Mesenchymal stem cell (in vitro differentiated cells and primary cell): ENCODE measurements around the gene RANBP17. TPM values are rescaled to one million over a fixed set of nuclear protein-coding genes. Genes with fewer than 3 reads are reported as not detected.

Source experiments
- DNase-seq: peaks from one replicate; pipeline ENCODE4 v3.0.0-alpha.2; 2013
- H2AFZ ChIP-seq: one replicate; pipeline ENCODE4 v1.6.1; 2013; ENCODE audit warnings: low read depth, mild to moderate bottlenecking, control low read depth, inconsistent platforms, low read length, moderate library complexity
- H2AK5ac ChIP-seq: 2 replicates; pipeline ENCODE4 v1.6.1; 2013; ENCODE audit warnings: low read length, moderate library complexity, mild to moderate bottlenecking, inconsistent platforms; ENCODE audit not compliant: severe bottlenecking
- H2BK120ac ChIP-seq: one replicate; pipeline ENCODE4 v1.6.1; 2013; ENCODE audit warnings: low read depth, mild to moderate bottlenecking, inconsistent platforms, low read length, moderate library complexity
- H2BK12ac ChIP-seq, 2 experiments: one replicate each; pipeline ENCODE4 v1.6.1; 2013; ENCODE audit warnings: inconsistent platforms in 2 of 2, low read length in 2 of 2, mild to moderate bottlenecking in 2 of 2, moderate library complexity in 2 of 2, control low read depth in 1 of 2
- H2BK15ac ChIP-seq: one replicate; pipeline ENCODE4 v1.6.1; 2013; ENCODE audit warnings: mild to moderate bottlenecking, low read depth, inconsistent platforms; ENCODE audit not compliant: poor library complexity, severe bottlenecking
- H2BK5ac ChIP-seq: 2 replicates; pipeline ENCODE4 v1.6.1; 2013; ENCODE audit warnings: low read depth, mild to moderate bottlenecking, low read length, control low read depth, inconsistent platforms; ENCODE audit not compliant: poor library complexity, severe bottlenecking
- H3K14ac ChIP-seq, 2 experiments: one replicate each; pipeline ENCODE4 v1.6.1; 2013; ENCODE audit warnings: inconsistent platforms in 2 of 2, low read length in 2 of 2, control low read depth in 1 of 2, mild to moderate bottlenecking in 1 of 2, moderate library complexity in 1 of 2
- H3K18ac ChIP-seq, 2 experiments: one replicate each; pipeline ENCODE4 v1.6.1; 2013; ENCODE audit warnings: inconsistent platforms in 2 of 2, low read length in 2 of 2, control low read depth in 1 of 2, low read depth in 1 of 2, mild to moderate bottlenecking in 1 of 2
- H3K23ac ChIP-seq, 2 experiments: one replicate each; pipeline ENCODE4 v1.6.1; 2013; ENCODE audit warnings: inconsistent platforms in 2 of 2, low read length in 2 of 2, mild to moderate bottlenecking in 2 of 2, moderate library complexity in 2 of 2, control low read depth in 1 of 2
- H3K27ac ChIP-seq: 2 replicates; pipeline ENCODE4 v1.5.1; 2013; ENCODE audit warnings: mild to moderate bottlenecking, moderate library complexity, low read length, control low read depth, inconsistent platforms; ENCODE audit not compliant: poor library complexity, severe bottlenecking
- H3K27me3 ChIP-seq, 2 experiments: 2 replicates each; pipeline versions ENCODE4 v1.6.1 to v1.7.0; 2013; ENCODE audit warnings: low read length in 2 of 2, mild to moderate bottlenecking in 2 of 2, moderate library complexity in 2 of 2, control low read depth in 1 of 2, inconsistent platforms in 1 of 2; ENCODE audit not compliant: control insufficient read depth in 1 of 2, insufficient read depth in 1 of 2
- H3K36me3 ChIP-seq, 2 experiments: 2 replicates each; pipeline versions ENCODE4 v1.6.1 to v1.7.0; 2013; ENCODE audit warnings: low read length in 2 of 2, control low read depth in 1 of 2, inconsistent platforms in 1 of 2, low read depth in 1 of 2, mild to moderate bottlenecking in 1 of 2; ENCODE audit not compliant: insufficient read depth in 2 of 2, control insufficient read depth in 1 of 2
- H3K4ac ChIP-seq, 2 experiments: one replicate each; pipeline ENCODE4 v1.6.1; 2013; ENCODE audit warnings: inconsistent platforms in 2 of 2, low read length in 2 of 2, mild to moderate bottlenecking in 2 of 2, moderate library complexity in 2 of 2, control low read depth in 1 of 2, low read depth in 1 of 2
- H3K4me1 ChIP-seq: 2 replicates; pipeline ENCODE4 v1.6.1; 2013; ENCODE audit warnings: low read depth, low read length, control low read depth; ENCODE audit not compliant: control insufficient read depth, insufficient read depth
- H3K4me2 ChIP-seq: 2 replicates; pipeline ENCODE4 v1.6.1; 2013; ENCODE audit warnings: low read length, mild to moderate bottlenecking, inconsistent platforms; ENCODE audit not compliant: poor library complexity, severe bottlenecking
- H3K4me3 ChIP-seq, 2 experiments: 2 replicates each; pipeline versions ENCODE4 v1.5.1 to v1.7.0; 2013; ENCODE audit warnings: low read length in 2 of 2, mild to moderate bottlenecking in 2 of 2, control low read depth in 1 of 2, low read depth in 1 of 2; ENCODE audit not compliant: insufficient read depth in 1 of 2
- H3K79me1 ChIP-seq: replicated peaks from 2 replicates; pipeline ENCODE4 v1.6.1; 2013; ENCODE audit warnings: mild to moderate bottlenecking, control low read depth, low read length, inconsistent platforms; ENCODE audit not compliant: poor library complexity, severe bottlenecking
- H3K9ac ChIP-seq: 2 replicates; pipeline ENCODE4 v1.7.0; 2013; ENCODE audit warnings: mild to moderate bottlenecking, low read length, moderate library complexity
- H3K9me3 ChIP-seq: 2 replicates; pipeline ENCODE4 v1.7.0; 2013; ENCODE audit warnings: mild to moderate bottlenecking, low read length; ENCODE audit not compliant: control insufficient read depth
- H4K8ac ChIP-seq: one replicate; pipeline ENCODE4 v1.6.1; 2013; ENCODE audit warnings: inconsistent platforms, mild to moderate bottlenecking, low read length, moderate library complexity
- H4K91ac ChIP-seq: one replicate; pipeline ENCODE4 v1.6.1; 2013; ENCODE audit warnings: mild to moderate bottlenecking, low read length, inconsistent platforms
- WGBS: methylation state at CpG from one replicate; pipeline ENCODE4 v1.1.7; 2013; ENCODE audit warnings: mixed read lengths; 5-methylcytosine and 5-hydroxymethylcytosine counted together
- small RNA-seq: library from polyadenylated mRNA; stranded (forward); fragments of <200 nt; extraction: miRNeasy Mini kit (QIAGEN cat#:217004); gene quantifications from one replicate; pipeline ENCODE3, GENCODE V24; 2013; ENCODE audit warnings: low read depth

RANBP17 gene

DNA sequence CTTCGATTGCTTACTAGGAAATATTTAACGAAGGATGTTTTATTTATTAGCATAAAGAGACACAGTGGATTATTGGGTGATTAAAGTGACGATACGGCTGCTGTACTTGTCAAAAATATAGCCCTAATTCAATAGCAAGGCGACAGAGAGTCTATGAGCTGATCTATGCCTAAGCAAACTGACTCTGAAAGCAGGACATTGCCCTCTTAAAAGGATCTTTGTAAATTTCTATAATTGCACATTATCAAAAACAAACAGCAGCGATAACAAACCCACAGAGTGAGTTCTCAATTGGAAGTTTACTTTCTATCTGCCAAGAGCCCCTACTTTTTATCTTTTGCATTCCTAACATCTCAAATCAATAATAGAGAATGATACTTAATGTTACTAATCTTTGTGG lies 478.7 kb downstream of the RANBP17 start:
- Histone ChIP-seq H4K8ac (no peak overlapping the region), H2BK120ac (no peak overlapping the region), H3K14ac (no peak overlapping the region), H3K18ac (no peak overlapping the region), H3K23ac (no peak overlapping the region), H3K27me3 (peaks cover 26 to 32% of the 10 kb centered on the region in 2 experiments), H3K27ac (no peak overlapping the region), H3K36me3 (no peaks in the 10 kb centered on the region), H3K4me2 (no peak overlapping the region), H3K4me1 (peaks cover 1% of the 10 kb centered on the region), H3K79me1 (no peaks in the 10 kb centered on the region), H2AK5ac (no peak overlapping the region), H2AFZ (no peak overlapping the region), H3K4me3 (no peak overlapping the region), H3K4ac (no peak overlapping the region), H2BK15ac (no peak overlapping the region), H2BK5ac (no peak overlapping the region), H2BK12ac (no peak overlapping the region), H3K9ac (no peak overlapping the region), H4K91ac (no peak overlapping the region), H3K9me3 (no peaks in the 10 kb centered on the region)
- 83% methylated on average over 6 of the region's 6 CpGs for WGBS
- no peak for DNase-seq

DNA sequence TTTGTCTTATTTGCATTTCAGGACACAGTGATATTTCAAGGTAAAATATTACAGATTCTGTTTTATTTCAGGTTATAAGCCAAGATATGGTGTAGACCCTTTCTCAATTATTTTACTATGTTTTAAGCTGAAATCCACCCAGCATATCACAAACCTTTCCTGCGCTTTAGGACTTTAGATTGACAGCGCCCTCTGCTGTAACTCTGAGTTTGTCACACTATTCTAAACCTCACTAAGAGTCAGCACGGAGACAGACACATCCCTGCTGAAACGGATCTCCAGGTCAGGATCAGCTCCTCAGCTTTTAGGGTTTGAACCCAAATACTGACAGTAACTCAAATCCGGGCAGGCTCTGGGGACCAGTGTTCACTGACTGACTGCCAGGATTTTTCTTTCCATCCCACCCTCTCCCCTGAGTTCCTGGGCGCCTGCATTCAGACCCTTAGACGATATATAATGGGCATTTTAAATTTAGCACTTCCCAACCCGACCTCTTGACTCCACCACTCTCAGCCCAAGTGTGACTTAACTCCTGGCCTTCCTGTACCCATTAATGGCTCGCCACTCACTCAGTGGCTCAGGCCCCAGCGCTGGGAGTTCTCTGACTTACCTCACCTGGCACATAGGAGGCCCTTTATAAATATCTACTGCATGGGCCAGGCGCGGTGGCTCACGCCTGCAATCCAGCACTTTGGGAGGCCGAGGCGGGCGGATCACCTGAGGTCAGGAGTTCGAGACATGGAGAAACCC lies 480.7 kb downstream of the RANBP17 start:
- H3K4ac ChIP-seq = no peak overlapping the region
- H3K9ac ChIP-seq = no peak overlapping the region
- no peak overlapping the region for H3K4me2 ChIP-seq
- H2BK5ac ChIP-seq = no peak overlapping the region
- no peak overlapping the region for H3K18ac ChIP-seq
- no peak overlapping the region for H4K8ac ChIP-seq
- no peak overlapping the region for H2BK12ac ChIP-seq
- peak; percentile 71 for DNase-seq
- 56% methylated on average over 17 of the region's 17 CpGs for WGBS
- H3K27ac ChIP-seq = no peak overlapping the region
- no peaks in the 10 kb centered on the region for H3K36me3 ChIP-seq
- no peak overlapping the region for H2AK5ac ChIP-seq
- H3K14ac ChIP-seq = no peak overlapping the region
- H3K27me3 ChIP-seq = peaks cover 5 to 26% of the 10 kb centered on the region in 2 experiments
- no peak overlapping the region for H2BK120ac ChIP-seq
- H2AFZ ChIP-seq = no peak overlapping the region
- H3K4me1 ChIP-seq = no peaks in the 10 kb centered on the region
- H3K79me1 ChIP-seq = no peaks in the 10 kb centered on the region
- no peak overlapping the region for H3K4me3 ChIP-seq
- H2BK15ac ChIP-seq = no peak overlapping the region
- no peak overlapping the region for H3K23ac ChIP-seq
- no peaks in the 10 kb centered on the region for H3K9me3 ChIP-seq
- no peak overlapping the region for H4K91ac ChIP-seq

DNA sequence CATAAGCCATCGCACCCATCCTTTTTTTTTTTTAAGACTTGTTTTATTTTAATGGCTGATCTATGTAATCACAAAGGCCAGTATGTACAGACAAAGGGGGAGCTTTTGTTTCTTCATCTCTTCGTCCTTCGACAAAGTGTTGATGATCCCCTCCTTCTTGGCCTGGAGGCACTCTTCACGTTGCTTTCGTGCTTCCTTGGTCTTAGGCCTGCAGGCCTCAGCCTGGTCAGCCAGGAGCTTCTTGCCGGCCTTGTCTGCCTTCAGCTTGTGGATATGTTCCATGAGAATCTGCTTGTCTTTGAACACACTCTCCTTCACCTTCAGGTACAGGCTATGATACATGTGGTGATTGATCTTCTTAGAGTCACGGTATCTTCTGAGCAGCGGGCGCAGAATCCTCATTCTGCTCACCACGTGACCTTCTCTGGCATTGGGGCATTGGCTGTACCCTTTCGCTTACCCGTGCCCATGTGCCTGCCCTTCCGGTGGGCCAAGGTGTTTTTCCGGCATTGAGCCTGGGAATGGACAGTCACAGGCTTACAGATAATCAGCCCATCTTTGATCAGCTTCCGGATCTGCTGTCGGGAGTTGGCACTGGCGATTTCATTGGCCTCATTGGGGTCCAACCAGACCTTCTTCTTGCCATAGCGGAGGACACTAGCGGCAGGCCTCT lies 483.3 kb downstream of the RANBP17 start:
- H3K27ac ChIP-seq = no peak overlapping the region
- H3K9me3 ChIP-seq = no peaks in the 10 kb centered on the region
- WGBS = 94% methylated on average over 18 of the region's 19 CpGs
- H3K79me1 ChIP-seq = no peaks in the 10 kb centered on the region
- no peak overlapping the region for H2BK120ac ChIP-seq
- no peak overlapping the region for H3K4me3 ChIP-seq
- H2BK15ac ChIP-seq = no peak overlapping the region
- peaks cover 0 to 21% of the 10 kb centered on the region in 2 experiments for H3K27me3 ChIP-seq
- no peak overlapping the region for H2BK5ac ChIP-seq
- no peak overlapping the region for H4K91ac ChIP-seq
- H3K36me3 ChIP-seq = no peaks in the 10 kb centered on the region
- no peak overlapping the region for H2BK12ac ChIP-seq
- no peak for DNase-seq
- H2AFZ ChIP-seq = no peak overlapping the region
- H2AK5ac ChIP-seq = no peak overlapping the region
- no peak overlapping the region for H3K4ac ChIP-seq
- no peak overlapping the region for H3K14ac ChIP-seq
- no peaks in the 10 kb centered on the region for H3K4me1 ChIP-seq
- no peak overlapping the region for H3K23ac ChIP-seq
- no peak overlapping the region for H3K9ac ChIP-seq
- no peak overlapping the region for H4K8ac ChIP-seq
- no peak overlapping the region for H3K4me2 ChIP-seq
- no peak overlapping the region for H3K18ac ChIP-seq

Small RNA genes lying within 50 kb of the gene (small RNA-seq; reads per million reads assigned to genes)
- not detected for gene AC091980.1
